Measurements from ENCODE around the gene ALG1L2.
"Not testable (repeated sequence)": the region's sequence is repeated elsewhere in the genome, so short reads cannot be mapped to it uniquely, and the experiment has no call there.

ALG1L2 gene

GRCh38 chr3:130091958-130092357, 10.3 kb downstream of the ALG1L2 start:
- H4K20me1 ChIP-seq (ENCODE audit: insufficient read depth) = no peaks in the 10 kb centered on the region
- no peaks in the 10 kb centered on the region for H3K27me3 ChIP-seq (ENCODE audit: insufficient read depth, low read depth)
- H3K4me2 ChIP-seq = no peak overlapping the region
- TF ChIP-seq CTCF (conservative IDR thresholded peaks at IDR 0.05; ENCODE audit: low read depth, low read length) = no peak
- no peak overlapping the region for H3K27ac ChIP-seq
- no peak overlapping the region for H2AFZ ChIP-seq (ENCODE audit: low read depth)
- no peaks in the 10 kb centered on the region for H3K79me2 ChIP-seq (ENCODE audit: insufficient read depth, low read depth)
- H3K9ac ChIP-seq = no peak overlapping the region
- peaks cover 31% of the 10 kb centered on the region for H3K4me1 ChIP-seq (ENCODE audit: low read depth, poor library complexity, severe bottlenecking)
- no peak overlapping the region for H3K4me3 ChIP-seq (IDR thresholded peaks at IDR 0.05; ENCODE audit: insufficient read depth, low read depth, low read length)
- H3K36me3 ChIP-seq (ENCODE audit: insufficient read depth) = no peaks in the 10 kb centered on the region

- no peaks in the 10 kb centered on the region for H3K79me2 ChIP-seq (ENCODE audit: insufficient read depth, low read depth)
- H3K4me3 ChIP-seq (IDR thresholded peaks at IDR 0.05; ENCODE audit: insufficient read depth, low read depth, low read length) = peak overlapping the region; percentile 28
- no peaks in the 10 kb centered on the region for H3K27me3 ChIP-seq (ENCODE audit: insufficient read depth, low read depth)
- peak overlapping the region; percentile 78 for H3K4me2 ChIP-seq
- no peaks in the 10 kb centered on the region for H3K36me3 ChIP-seq (ENCODE audit: insufficient read depth)
- H2AFZ ChIP-seq (ENCODE audit: low read depth) = peak overlapping the region; percentile 33; the same call in 1 of the 2 replicates
- no peaks in the 10 kb centered on the region for H4K20me1 ChIP-seq (ENCODE audit: insufficient read depth)
- peak overlapping the region; percentile 80 for H3K9ac ChIP-seq
- no peak for TF ChIP-seq CTCF (conservative IDR thresholded peaks at IDR 0.05; ENCODE audit: low read depth, low read length)
- peak overlapping the region; percentile 86 for H3K27ac ChIP-seq
- peaks cover 48% of the 10 kb centered on the region for H3K4me1 ChIP-seq (ENCODE audit: low read depth, poor library complexity, severe bottlenecking)
Measured at GRCh38 chr3:130093741-130094391, 12.2 kb downstream of the ALG1L2 start.

- Histone ChIP-seq H3K4me1 (ENCODE audit: low read depth, poor library complexity, severe bottlenecking) (peaks cover 49% of the 10 kb centered on the region), H3K27ac (peak overlapping the region; percentile 86), H2AFZ (ENCODE audit: low read depth) (peak overlapping the region; percentile 33; the same call in 1 of the 2 replicates), H3K4me2 (peak overlapping the region; percentile 78), H3K9ac (peak overlapping the region; percentile 80; the same call in 1 of the 2 replicates)
- not testable (repeated sequence) for H3K4me3 ChIP-seq (IDR thresholded peaks at IDR 0.05; ENCODE audit: insufficient read depth, low read depth, low read length); H3K27me3 ChIP-seq (ENCODE audit: insufficient read depth, low read depth); H3K36me3 ChIP-seq (ENCODE audit: insufficient read depth); H4K20me1 ChIP-seq (ENCODE audit: insufficient read depth); H3K79me2 ChIP-seq (ENCODE audit: insufficient read depth, low read depth)
Measured at GRCh38 chr3:130094491-130094941, 12.9 kb downstream of the ALG1L2 start.

- Histone ChIP-seq H3K27ac (peak overlapping the region; percentile 86), H3K4me2 (peak overlapping the region; percentile 78), H3K9ac (peak overlapping the region; percentile 57; the same call in 1 of the 2 replicates), H3K4me1 (ENCODE audit: low read depth, poor library complexity, severe bottlenecking) (peaks cover 49% of the 10 kb centered on the region)
- not testable (repeated sequence) for H3K79me2 ChIP-seq (ENCODE audit: insufficient read depth, low read depth); H3K36me3 ChIP-seq (ENCODE audit: insufficient read depth); H2AFZ ChIP-seq (ENCODE audit: low read depth); H4K20me1 ChIP-seq (ENCODE audit: insufficient read depth); H3K27me3 ChIP-seq (ENCODE audit: insufficient read depth, low read depth); H3K4me3 ChIP-seq (IDR thresholded peaks at IDR 0.05; ENCODE audit: insufficient read depth, low read depth, low read length)
Measured at GRCh38 chr3:130095858-130096257, 14.2 kb downstream of the ALG1L2 start.

- not testable (repeated sequence) for H3K27me3 ChIP-seq (ENCODE audit: insufficient read depth, low read depth); H3K36me3 ChIP-seq (ENCODE audit: insufficient read depth); H3K79me2 ChIP-seq (ENCODE audit: insufficient read depth, low read depth); H4K20me1 ChIP-seq (ENCODE audit: insufficient read depth)
- Histone ChIP-seq H3K4me1 (ENCODE audit: low read depth, poor library complexity, severe bottlenecking) (peaks cover 49% of the 10 kb centered on the region), H3K27ac (peak overlapping the region; percentile 86), H2AFZ (ENCODE audit: low read depth) (peak overlapping the region; percentile 36; the same call in 1 of the 2 replicates), H3K9ac (peak overlapping the region; percentile 57; the same call in 1 of the 2 replicates), H3K4me2 (peak overlapping the region; percentile 78), H3K4me3 (IDR thresholded peaks at IDR 0.05; ENCODE audit: insufficient read depth, low read depth, low read length) (peak overlapping the region; percentile 21)
Measured at GRCh38 chr3:130097096-130097495, 15.5 kb downstream of the ALG1L2 start.

Measured in KMS-11 (cell line).